ENCODE results near the gene TBC1D22A. TPM values are rescaled to one million over a fixed set of nuclear protein-coding genes. Genes with fewer than 3 reads are reported as not detected.

Gene TBC1D22A
- total RNA-seq, 2 experiments from 2014 or later: 47.2 to 49.1 TPM

DNA sequence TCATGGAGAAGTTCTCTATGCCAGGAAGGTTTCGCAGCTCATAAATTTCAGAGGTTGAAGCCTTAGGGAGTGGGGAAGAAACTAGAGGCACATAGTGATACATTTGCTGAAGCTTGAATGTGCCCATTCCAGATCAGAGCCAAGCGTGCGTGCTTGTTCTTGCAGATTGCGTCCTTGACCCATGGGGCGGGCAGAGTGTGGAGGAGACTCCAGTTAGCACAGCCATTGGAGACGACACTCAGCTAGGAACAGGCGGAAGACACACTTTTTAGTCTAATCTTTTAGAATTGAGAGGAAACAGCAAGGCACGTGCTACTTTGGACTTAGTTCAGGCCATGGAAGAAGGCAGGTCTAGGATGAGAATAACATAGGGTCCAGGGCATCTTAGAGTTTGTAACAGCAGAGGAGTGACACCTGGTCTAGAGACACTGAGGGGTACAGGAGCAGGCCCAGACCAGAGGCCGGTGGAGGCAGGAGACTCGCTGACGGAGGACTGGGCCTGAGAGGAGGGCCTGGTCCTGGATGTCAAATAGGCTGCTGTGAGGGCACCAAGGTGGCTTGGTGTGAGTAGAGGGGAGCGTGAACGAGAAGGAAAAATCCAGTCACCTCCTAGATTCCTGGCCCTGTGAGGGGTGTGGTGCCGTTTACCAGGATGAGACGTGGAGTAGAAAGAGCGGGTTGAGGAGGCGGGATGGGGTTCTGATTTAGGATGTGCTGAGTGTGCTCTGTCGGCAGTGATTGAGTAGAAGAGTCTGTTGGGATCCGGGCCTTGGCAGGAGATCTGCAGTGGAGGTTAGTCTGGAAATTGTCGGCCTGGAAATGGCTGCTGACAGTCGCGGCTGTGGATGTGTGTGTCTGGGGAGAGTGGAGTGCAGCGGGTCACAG, 154.7 kb downstream of the TBC1D22A start:
- POLR2A ChIA-PET: no interaction called here
- peaks cover 15% of the 10 kb centered on the region for H3K4me1 Mint-ChIP-seq
- no peak for ATAC-seq (ENCODE audit: low read depth)
- peaks cover 33% of the 10 kb centered on the region for H3K36me3 Mint-ChIP-seq
- peaks cover 4% of the 10 kb centered on the region for H3K9me3 Mint-ChIP-seq
- H3K27ac Mint-ChIP-seq: no peak overlapping the region
- H3K4me3 Mint-ChIP-seq: no peak overlapping the region
- H3K27me3 Mint-ChIP-seq: no peaks in the 10 kb centered on the region
- no peak for DNase-seq

DNA sequence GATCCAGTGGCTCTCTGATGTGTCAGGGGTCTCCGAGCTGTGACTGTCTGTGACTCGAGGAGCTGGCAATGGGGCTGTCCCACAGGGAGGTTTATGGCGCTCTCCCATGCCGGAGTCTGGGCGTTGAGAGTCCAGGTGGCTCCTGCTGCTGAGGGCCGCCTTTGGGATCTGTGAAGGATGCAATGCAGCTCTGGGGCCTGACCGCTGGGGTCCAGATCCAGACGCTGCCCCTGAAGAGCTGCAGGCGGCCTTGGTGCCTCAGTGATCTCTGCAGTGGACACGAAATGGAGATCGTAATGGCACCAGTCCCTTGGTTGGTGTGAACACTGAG, 155.3 kb downstream of the TBC1D22A start:
- Mint-ChIP-seq H3K4me1 (peaks cover 15% of the 10 kb centered on the region), H3K4me3 (no peak overlapping the region), H3K27me3 (no peaks in the 10 kb centered on the region), H3K9me3 (peaks cover 4% of the 10 kb centered on the region), H3K27ac (no peak overlapping the region), H3K36me3 (peaks cover 37% of the 10 kb centered on the region)
- no peak for ATAC-seq (ENCODE audit: low read depth)
- DNase-seq: no peak
- POLR2A ChIA-PET: no interaction called here

DNA sequence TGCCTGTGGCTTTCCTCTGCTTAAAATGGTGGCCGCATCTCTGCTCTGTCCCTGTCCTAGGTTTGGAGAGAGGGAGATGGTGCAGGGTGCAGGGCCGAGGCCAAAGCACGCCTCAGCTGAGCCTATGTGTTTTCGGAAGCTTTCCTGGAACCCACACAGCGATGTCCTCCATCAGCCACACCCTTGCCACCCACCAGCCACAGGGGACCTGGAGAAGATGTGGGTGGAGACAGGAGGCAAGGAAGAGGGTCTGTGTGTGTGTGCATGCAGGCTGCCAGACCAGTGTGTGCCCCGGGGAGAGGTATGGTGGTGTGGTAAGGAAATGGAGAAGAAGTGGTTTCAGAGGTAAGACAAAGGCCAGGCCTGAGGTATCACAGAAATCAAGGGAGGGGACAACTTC, 155.7 kb downstream of the TBC1D22A start:
- Mint-ChIP-seq H3K4me3 (no peak overlapping the region), H3K9me3 (peaks cover 4% of the 10 kb centered on the region), H3K27ac (no peak overlapping the region), H3K36me3 (peaks cover 38% of the 10 kb centered on the region), H3K4me1 (peaks cover 15% of the 10 kb centered on the region), H3K27me3 (no peaks in the 10 kb centered on the region)
- no peak for DNase-seq
- no peak for ATAC-seq (ENCODE audit: low read depth)
- POLR2A ChIA-PET: no interaction called here

DNA sequence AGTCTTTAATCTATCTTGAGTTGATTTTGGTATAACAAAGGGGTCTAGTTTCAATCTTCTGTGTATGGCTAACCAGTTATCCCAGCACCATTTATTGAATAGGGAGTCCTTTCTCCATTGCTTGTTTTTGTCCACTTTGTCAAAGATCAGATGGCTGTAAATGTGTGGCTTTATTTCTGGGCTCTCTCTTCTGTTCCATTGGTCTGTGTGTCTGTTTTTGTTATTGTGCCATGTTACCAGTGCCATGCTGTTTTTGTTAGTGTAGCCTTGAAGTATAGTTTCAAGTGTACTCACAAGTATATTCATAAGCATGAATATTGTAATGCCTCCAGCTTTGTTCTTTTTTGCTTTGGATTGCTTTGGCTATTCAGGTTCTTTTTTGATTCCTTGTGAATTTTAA, 159.6 kb downstream of the TBC1D22A start:
- Mint-ChIP-seq H3K27me3 (no peaks in the 10 kb centered on the region), H3K36me3 (peaks cover 40% of the 10 kb centered on the region), H3K9me3 (peaks cover 4% of the 10 kb centered on the region), H3K4me3 (no peak overlapping the region), H3K4me1 (peaks cover 15% of the 10 kb centered on the region), H3K27ac (no peak overlapping the region)
- no peak for DNase-seq
- POLR2A ChIA-PET: no interaction called here
- ATAC-seq (ENCODE audit: low read depth): no peak

DNA sequence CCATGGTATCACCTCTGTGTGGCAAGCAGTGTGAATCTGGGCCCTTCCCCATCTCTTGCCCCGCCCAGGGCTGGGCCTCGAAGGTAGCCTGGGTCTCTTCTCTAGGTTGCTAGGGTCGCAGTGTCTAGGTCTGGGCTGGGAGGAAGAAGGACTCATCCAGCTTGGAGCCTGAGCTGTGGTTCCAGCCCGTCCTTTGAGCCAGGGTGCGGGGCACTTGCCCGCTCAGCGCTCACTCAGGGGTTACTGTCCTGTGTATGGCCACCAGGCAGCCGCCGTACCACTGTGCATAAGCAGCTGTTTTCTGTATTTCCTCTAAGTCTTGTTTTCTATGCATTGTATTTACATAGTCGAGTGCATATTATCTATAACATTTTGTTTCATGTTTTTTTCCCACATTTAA, 160.9 kb downstream of the TBC1D22A start:
- Mint-ChIP-seq H3K27ac (no peak overlapping the region), H3K4me3 (no peak overlapping the region), H3K27me3 (no peaks in the 10 kb centered on the region), H3K36me3 (peaks cover 36% of the 10 kb centered on the region), H3K9me3 (peaks cover 4% of the 10 kb centered on the region), H3K4me1 (peaks cover 8% of the 10 kb centered on the region)
- ATAC-seq (ENCODE audit: low read depth): no peak
- DNase-seq: no peak
- POLR2A ChIA-PET: no interaction called here

DNA sequence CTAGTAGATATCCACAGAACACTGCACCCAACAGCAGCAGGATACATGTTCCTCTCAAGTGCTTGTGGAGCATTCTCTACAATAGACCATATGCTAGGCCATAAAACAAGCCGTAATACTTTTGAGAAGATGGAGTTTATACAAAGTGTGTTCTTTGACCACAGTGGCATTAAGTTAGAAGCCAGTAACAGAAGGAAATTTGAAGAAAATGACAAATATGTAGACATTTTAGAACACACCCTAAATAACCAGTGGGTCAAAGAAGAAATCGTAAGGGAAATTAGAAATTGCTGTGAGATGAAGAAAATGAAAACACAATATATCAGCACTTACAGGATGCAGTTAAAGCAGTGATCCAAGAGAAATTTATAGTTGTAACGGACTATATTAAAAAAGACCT, 163.4 kb downstream of the TBC1D22A start:
- no peak overlapping the region for H3K4me3 Mint-ChIP-seq
- POLR2A ChIA-PET: no interaction called here
- no peak for DNase-seq
- peaks cover 4% of the 10 kb centered on the region for H3K9me3 Mint-ChIP-seq
- no peaks in the 10 kb centered on the region for H3K27me3 Mint-ChIP-seq
- peaks cover 24% of the 10 kb centered on the region for H3K36me3 Mint-ChIP-seq
- no peak for ATAC-seq (ENCODE audit: low read depth)
- peaks cover 8% of the 10 kb centered on the region for H3K4me1 Mint-ChIP-seq
- no peak overlapping the region for H3K27ac Mint-ChIP-seq

DNA sequence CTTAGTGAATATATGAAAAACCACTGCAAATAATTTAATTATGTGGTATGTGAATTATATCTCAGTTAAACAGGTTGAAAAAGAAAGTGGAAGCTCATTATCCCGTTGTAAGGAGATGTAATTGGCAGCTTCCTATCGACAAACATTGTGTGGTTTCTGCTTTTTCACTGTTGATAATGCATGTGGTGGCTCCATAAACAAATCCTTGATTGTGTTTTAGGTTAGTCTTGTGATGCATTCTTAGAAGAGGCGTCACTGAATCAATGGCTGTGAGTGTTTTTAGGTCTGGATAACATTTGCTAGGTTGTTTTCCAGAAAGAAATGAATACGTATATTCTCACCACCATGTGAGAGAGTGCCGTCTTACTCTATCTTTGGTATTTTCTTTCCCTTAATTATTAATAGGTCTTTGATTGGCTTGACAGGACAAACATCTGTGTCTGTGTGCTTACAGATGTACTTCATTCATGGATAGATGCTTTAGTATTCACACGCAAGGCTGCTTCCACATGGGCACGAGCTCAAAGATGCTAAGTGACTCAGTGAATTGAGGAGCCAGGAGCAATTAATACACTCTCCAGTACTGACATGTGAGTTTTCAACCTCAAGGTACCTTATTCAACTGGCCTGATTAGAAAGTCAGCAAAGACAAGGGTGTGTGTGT, 166.7 kb downstream of the TBC1D22A start:
- Mint-ChIP-seq H3K4me3 (no peak overlapping the region), H3K27ac (no peak overlapping the region), H3K9me3 (no peaks in the 10 kb centered on the region), H3K27me3 (no peaks in the 10 kb centered on the region), H3K36me3 (peaks cover 16% of the 10 kb centered on the region), H3K4me1 (peaks cover 11% of the 10 kb centered on the region)
- DNase-seq: no peak
- POLR2A ChIA-PET: no interaction called here
- no peak for ATAC-seq (ENCODE audit: low read depth)

DNA sequence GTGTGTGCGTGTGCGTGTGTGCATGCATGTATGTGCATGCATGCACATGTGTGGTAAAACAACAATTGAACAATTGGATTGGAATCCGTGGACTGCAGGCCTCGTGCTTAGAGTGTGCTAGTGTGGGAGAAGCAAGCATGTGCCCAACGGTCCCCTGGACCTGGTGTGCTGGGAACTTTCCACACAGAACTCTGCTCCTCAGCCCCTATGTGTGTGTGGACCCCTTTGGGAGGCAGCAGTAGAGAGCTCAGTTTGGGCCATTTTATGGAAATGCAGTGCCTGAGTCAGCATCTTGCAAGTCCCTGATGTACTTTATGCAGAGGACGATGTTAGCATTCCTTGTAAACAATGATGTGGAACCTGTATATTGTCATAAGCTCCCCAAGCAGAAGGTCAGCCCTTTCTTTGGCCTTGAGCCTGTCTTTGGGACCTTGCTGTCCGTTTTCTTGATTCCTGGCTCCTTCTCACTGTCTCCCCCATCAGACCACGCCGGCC, 167.3 kb downstream of the TBC1D22A start:
- Mint-ChIP-seq H3K4me3 (no peak overlapping the region), H3K36me3 (peaks cover 16% of the 10 kb centered on the region), H3K27ac (no peak overlapping the region), H3K4me1 (peaks cover 15% of the 10 kb centered on the region), H3K27me3 (no peaks in the 10 kb centered on the region), H3K9me3 (no peaks in the 10 kb centered on the region)
- DNase-seq (no peak), ATAC-seq (ENCODE audit: low read depth) (no peak)
- POLR2A ChIA-PET: no interaction called here

GRCh38 chr22:46931414-46931813, 169.0 kb downstream of the TBC1D22A start:
- POLR2A ChIA-PET: no interaction called here
- ATAC-seq (ENCODE audit: low read depth): no peak
- Mint-ChIP-seq H3K27ac (no peak overlapping the region), H3K36me3 (peaks cover 13% of the 10 kb centered on the region), H3K27me3 (no peaks in the 10 kb centered on the region), H3K9me3 (no peaks in the 10 kb centered on the region), H3K4me1 (peaks cover 24% of the 10 kb centered on the region), H3K4me3 (no peak overlapping the region)
- no peak for DNase-seq

GRCh38 chr22:46931881-46932280, 169.4 kb downstream of the TBC1D22A start:
- no peak overlapping the region for H3K27ac Mint-ChIP-seq
- no peaks in the 10 kb centered on the region for H3K27me3 Mint-ChIP-seq
- H3K9me3 Mint-ChIP-seq: no peaks in the 10 kb centered on the region
- peaks cover 24% of the 10 kb centered on the region for H3K4me1 Mint-ChIP-seq
- H3K36me3 Mint-ChIP-seq: peaks cover 13% of the 10 kb centered on the region
- POLR2A ChIA-PET: no interaction called here
- ATAC-seq (ENCODE audit: low read depth) (no peak), DNase-seq (no peak)
- no peak overlapping the region for H3K4me3 Mint-ChIP-seq

DNA sequence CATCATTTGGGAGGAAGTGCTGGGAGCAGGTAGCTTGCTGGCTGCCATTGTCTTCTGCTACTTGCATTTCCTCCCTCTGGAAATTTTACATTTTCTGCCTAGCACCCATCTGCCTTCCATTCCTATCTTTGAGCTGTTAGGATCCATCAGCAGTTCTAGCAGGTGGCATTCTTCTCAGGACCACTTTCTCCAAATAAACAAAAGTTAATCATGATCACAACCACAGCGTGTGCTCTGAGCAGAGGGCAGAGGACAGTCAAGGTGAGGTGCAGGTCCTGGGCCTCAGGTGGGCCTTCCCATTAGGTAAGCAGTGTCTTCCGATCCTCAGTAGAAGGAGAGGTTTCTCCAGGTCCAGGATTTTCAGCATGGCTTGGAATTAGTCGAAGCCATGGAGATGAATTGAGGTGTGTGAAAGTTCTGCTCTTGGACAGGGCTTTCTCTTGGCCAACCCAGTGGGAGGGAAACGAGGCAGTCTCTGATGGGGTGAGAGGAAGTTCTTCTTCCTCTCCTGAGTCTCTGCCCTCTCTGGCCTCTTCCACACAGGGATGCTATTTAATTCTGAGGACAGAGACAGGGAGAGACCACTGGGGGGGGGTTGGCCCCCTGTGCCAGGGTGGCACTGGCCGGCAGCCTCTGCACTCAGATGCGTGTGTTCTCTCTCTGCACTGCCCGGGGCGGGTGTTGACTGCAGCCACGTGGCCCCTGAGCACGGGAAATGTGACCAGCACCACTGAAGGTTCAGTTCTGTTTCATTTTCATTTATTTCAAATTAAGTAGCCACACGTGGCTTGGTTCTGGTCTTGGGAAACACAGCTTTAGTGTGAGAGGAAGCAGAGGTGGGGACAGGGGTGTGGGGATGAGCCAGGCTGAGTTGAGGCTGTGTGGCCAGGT, 170.8 kb downstream of the TBC1D22A start:
- DNase-seq (no peak), ATAC-seq (ENCODE audit: low read depth) (no peak)
- Mint-ChIP-seq H3K27me3 (no peaks in the 10 kb centered on the region), H3K4me1 (peaks cover 24% of the 10 kb centered on the region), H3K36me3 (peaks cover 13% of the 10 kb centered on the region), H3K27ac (peak overlapping the region; percentile 16), H3K9me3 (no peaks in the 10 kb centered on the region), H3K4me3 (no peak overlapping the region)
- POLR2A ChIA-PET: no interaction called here

DNA sequence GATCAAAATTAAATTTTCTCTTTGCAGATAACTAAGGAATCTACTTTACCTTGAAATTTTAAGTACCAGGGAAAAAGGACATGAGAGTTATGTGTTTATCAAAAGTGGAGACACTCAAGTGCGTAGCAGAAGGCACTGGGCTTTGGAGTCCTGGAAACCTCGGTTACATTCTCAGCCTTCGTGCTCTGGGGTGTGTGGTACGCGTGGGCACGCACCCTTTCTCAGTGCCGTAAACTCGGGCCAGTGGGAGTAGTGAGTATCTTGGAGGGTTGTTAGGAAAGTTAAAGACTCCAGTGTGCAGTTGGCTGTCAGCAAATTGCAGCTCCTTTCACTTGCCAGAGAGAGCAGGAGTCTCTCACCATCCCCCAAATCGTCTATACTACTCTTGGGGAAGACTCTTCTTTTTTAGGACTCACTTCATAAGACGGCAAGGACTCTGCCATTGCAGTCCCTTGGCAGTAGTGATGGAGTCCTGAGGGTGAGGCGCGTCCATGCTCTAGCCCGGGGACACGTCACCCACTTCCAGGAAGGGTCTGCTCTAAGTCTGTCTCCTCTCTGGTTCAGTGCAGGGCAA, 171.8 kb downstream of the TBC1D22A start:
- DNase-seq (no peak), ATAC-seq (ENCODE audit: low read depth) (no peak)
- Mint-ChIP-seq H3K9me3 (no peaks in the 10 kb centered on the region), H3K4me1 (peaks cover 24% of the 10 kb centered on the region), H3K27me3 (no peaks in the 10 kb centered on the region), H3K4me3 (no peak overlapping the region), H3K36me3 (peaks cover 13% of the 10 kb centered on the region), H3K27ac (no peak overlapping the region)
- POLR2A ChIA-PET: no interaction called here

DNA sequence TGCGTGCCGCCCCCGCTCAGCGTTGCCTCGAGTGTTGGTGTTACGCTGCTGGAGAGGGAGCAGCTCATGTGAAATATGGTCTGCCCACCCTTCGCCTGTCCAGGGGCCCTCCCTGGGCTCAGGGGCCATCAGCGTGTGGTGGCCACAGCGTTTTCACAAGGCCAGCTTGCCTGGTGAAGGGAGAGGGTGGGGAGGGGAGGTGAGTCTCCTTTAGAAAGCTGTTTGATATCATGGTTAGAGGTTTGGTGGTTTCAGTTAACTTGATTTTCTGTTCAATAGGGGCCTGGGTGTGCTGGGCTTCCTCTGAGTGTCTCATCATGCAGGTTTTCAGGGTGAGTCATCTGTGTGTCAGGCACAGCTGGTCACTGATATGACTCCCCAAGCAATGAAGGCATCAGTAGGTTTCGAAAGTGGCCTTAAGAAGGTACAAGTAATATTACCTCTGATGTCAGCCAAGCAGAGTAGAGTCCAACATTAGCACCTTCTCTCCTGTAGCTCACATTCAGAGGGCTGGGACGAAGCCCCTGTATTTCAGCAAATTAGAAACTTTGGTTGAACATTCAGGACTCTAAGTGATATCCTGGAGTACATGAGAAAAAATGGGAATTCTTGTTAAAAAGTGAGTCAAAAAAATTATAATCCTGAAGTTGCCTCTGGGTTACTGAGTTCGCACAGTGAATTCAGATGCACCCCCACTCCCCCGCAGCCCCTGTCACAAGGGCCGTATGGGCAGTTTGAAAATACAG, 172.5 kb downstream of the TBC1D22A start:
- Mint-ChIP-seq H3K36me3 (peaks cover 18% of the 10 kb centered on the region), H3K9me3 (no peaks in the 10 kb centered on the region), H3K4me3 (no peak overlapping the region), H3K4me1 (peaks cover 24% of the 10 kb centered on the region), H3K27me3 (no peaks in the 10 kb centered on the region), H3K27ac (no peak overlapping the region)
- peak; percentile 70 for ATAC-seq (ENCODE audit: low read depth)
- POLR2A ChIA-PET: no interaction called here
- DNase-seq: no peak
